ENCODE data around the gene STX10. TPM values are rescaled to one million over a fixed set of nuclear protein-coding genes. Genes with fewer than 3 reads are reported as not detected.

STX10 gene
- total and polyA plus RNA-seq, 9 of the 15 experiments (the other 6 are each of a cell fraction or from before 2014, with no cell fraction given), result 0.51 to 66.3 (median 31.0) TPM

DNA sequence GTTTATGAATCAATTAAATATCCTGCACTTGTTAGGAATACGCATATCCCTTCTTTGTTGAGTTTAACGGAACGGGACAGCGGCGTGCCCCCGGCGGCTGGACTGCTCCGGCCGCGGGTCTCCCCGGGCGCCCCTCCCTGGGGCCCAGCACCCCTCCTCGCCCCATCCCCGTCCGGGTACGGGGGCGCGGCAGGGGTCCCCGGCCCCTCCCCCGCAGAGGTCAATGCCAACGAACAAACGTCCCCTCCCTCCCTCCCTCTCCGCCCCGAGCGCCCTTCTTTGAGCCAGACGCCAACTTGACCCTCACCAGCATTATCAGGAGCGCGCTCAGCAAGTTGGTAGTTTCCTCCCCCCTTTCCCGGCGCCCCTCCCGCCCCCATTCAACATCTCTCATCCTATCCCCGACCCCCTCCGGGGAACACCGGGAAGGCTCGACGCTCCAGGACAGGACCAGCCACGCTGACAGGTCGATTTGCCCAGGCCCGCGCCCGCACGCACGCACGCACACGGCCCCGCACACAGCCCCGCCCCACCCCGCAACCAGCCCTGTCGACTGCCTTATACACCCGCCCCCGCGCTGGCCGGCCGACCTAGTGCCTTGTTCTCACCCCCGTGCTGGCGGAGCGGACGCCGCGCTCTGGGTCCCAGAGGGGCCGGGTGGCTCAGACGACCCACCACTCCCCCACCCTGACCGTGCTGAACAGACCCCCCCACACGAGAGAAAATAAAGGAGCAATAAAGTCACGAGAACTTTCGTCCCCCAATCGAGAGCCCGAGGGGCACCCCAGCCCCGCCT is 52.5 kb downstream of the STX10 start (continued):
- TF ChIP-seq, protein P1, sequence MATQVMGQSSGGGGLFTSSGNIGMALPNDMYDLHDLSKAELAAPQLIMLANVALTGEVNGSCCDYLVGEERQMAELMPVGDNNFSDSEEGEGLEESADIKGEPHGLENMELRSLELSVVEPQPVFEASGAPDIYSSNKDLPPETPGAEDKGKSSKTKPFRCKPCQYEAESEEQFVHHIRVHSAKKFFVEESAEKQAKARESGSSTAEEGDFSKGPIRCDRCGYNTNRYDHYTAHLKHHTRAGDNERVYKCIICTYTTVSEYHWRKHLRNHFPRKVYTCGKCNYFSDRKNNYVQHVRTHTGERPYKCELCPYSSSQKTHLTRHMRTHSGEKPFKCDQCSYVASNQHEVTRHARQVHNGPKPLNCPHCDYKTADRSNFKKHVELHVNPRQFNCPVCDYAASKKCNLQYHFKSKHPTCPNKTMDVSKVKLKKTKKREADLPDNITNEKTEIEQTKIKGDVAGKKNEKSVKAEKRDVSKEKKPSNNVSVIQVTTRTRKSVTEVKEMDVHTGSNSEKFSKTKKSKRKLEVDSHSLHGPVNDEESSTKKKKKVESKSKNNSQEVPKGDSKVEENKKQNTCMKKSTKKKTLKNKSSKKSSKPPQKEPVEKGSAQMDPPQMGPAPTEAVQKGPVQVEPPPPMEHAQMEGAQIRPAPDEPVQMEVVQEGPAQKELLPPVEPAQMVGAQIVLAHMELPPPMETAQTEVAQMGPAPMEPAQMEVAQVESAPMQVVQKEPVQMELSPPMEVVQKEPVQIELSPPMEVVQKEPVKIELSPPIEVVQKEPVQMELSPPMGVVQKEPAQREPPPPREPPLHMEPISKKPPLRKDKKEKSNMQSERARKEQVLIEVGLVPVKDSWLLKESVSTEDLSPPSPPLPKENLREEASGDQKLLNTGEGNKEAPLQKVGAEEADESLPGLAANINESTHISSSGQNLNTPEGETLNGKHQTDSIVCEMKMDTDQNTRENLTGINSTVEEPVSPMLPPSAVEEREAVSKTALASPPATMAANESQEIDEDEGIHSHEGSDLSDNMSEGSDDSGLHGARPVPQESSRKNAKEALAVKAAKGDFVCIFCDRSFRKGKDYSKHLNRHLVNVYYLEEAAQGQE (IDR thresholded peaks at IDR 0.05; ENCODE audit: borderline replicate concordance), result no peak
- TF ChIP-seq, protein P1 (CRISPR knock-in tag; IDR thresholded peaks at IDR 0.05; ENCODE audit: low read depth), result no peak
- TF ChIP-seq NR4A1 (CRISPR knock-in tag; IDR thresholded peaks at IDR 0.05) (no peak), NR4A1 (tag; IDR thresholded peaks at IDR 0.05) (no peak), JUNB (CRISPR knock-in tag; conservative IDR thresholded peaks at IDR 0.05) (peak; percentile 61), NEUROD1 (IDR thresholded peaks at IDR 0.05; ENCODE audit: borderline replicate concordance, low read depth, low read length, partially characterized antibody) (no peak), ZNF75A (CRISPR knock-in tag; IDR thresholded peaks at IDR 0.05) (no peak)
- TF ChIP-seq, protein P2, sequence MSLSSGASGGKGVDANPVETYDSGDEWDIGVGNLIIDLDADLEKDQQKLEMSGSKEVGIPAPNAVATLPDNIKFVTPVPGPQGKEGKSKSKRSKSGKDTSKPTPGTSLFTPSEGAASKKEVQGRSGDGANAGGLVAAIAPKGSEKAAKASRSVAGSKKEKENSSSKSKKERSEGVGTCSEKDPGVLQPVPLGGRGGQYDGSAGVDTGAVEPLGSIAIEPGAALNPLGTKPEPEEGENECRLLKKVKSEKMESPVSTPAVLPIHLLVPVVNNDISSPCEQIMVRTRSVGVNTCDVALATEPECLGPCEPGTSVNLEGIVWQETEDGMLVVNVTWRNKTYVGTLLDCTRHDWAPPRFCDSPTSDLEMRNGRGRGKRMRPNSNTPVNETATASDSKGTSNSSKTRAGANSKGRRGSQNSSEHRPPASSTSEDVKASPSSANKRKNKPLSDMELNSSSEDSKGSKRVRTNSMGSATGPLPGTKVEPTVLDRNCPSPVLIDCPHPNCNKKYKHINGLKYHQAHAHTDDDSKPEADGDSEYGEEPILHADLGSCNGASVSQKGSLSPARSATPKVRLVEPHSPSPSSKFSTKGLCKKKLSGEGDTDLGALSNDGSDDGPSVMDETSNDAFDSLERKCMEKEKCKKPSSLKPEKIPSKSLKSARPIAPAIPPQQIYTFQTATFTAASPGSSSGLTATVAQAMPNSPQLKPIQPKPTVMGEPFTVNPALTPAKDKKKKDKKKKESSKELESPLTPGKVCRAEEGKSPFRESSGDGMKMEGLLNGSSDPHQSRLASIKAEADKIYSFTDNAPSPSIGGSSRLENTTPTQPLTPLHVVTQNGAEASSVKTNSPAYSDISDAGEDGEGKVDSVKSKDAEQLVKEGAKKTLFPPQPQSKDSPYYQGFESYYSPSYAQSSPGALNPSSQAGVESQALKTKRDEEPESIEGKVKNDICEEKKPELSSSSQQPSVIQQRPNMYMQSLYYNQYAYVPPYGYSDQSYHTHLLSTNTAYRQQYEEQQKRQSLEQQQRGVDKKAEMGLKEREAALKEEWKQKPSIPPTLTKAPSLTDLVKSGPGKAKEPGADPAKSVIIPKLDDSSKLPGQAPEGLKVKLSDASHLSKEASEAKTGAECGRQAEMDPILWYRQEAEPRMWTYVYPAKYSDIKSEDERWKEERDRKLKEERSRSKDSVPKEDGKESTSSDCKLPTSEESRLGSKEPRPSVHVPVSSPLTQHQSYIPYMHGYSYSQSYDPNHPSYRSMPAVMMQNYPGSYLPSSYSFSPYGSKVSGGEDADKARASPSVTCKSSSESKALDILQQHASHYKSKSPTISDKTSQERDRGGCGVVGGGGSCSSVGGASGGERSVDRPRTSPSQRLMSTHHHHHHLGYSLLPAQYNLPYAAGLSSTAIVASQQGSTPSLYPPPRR (CRISPR knock-in tag; IDR thresholded peaks at IDR 0.05; ENCODE audit: borderline replicate concordance), result no peak
- TF ChIP-seq, protein P3, sequence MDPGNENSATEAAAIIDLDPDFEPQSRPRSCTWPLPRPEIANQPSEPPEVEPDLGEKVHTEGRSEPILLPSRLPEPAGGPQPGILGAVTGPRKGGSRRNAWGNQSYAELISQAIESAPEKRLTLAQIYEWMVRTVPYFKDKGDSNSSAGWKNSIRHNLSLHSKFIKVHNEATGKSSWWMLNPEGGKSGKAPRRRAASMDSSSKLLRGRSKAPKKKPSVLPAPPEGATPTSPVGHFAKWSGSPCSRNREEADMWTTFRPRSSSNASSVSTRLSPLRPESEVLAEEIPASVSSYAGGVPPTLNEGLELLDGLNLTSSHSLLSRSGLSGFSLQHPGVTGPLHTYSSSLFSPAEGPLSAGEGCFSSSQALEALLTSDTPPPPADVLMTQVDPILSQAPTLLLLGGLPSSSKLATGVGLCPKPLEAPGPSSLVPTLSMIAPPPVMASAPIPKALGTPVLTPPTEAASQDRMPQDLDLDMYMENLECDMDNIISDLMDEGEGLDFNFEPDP (CRISPR knock-in tag; IDR thresholded peaks at IDR 0.05), result peak; percentile 80; the same call in 1 of the 2 replicates
- TF ChIP-seq, protein P4, sequence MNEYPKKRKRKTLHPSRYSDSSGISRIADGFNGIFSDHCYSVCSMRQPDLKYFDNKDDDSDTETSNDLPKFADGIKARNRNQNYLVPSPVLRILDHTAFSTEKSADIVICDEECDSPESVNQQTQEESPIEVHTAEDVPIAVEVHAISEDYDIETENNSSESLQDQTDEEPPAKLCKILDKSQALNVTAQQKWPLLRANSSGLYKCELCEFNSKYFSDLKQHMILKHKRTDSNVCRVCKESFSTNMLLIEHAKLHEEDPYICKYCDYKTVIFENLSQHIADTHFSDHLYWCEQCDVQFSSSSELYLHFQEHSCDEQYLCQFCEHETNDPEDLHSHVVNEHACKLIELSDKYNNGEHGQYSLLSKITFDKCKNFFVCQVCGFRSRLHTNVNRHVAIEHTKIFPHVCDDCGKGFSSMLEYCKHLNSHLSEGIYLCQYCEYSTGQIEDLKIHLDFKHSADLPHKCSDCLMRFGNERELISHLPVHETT (CRISPR knock-in tag; conservative IDR thresholded peaks at IDR 0.05 in 1 of 2, IDR thresholded peaks at IDR 0.05 in 1 of 2), result peak in 1 of 2 experiments; percentile 19; a peak in 1 of 4 replicates

Data from K562 (cell line).